ENCODE results near the gene F8A2. TPM values are rescaled to one million over a fixed set of nuclear protein-coding genes. Genes with fewer than 3 reads are reported as not detected.

The F8A2 gene
- total and polyA plus RNA-seq, 2 experiments from 2014 or later: not detected

DNA sequence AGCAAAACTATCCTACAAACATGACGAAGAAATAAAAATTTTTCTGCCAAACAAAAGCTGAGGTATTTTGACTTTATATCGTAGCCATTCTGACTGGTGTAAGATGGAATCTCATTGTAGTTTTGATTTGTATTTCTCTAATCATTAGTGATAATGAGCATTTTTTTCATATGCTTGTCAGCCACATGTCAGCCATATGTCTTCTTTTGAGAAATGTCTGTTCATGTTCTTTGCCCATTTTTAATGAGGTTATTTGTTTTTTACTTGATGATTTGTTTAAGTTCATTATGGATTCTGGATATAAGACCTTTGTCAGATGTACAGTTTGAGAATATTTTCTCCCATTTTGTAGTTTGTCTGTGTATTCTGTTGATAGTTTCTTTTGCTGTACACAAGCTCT lies 24.5 kb downstream of the F8A2 start:
- no peak overlapping the region for H3K4me3 ChIP-seq
- no peak overlapping the region for H3K4me2 ChIP-seq (ENCODE audit: unreplicated experiment)
- no peak overlapping the region for H3K27ac ChIP-seq
- H3K9me2 ChIP-seq (ENCODE audit: insufficient read depth): no peaks in the 10 kb centered on the region
- TF ChIP-seq EZH2 (IDR thresholded peaks at IDR 0.05; ENCODE audit: insufficient read depth, poor library complexity, severe bottlenecking): no peak
- no peak for TF ChIP-seq EZH2phosphoT487 (IDR thresholded peaks at IDR 0.05; ENCODE audit: insufficient read depth, low read depth)
- H2AFZ ChIP-seq: no peak overlapping the region
- H3K27me3 ChIP-seq (replicated peaks; ENCODE audit: insufficient read depth): no peaks in the 10 kb centered on the region
- in situ Hi-C loops (cut with MboI): no loop called here
- no peaks in the 10 kb centered on the region for H3K79me2 ChIP-seq (ENCODE audit: insufficient read depth)
- H3F3A ChIP-seq (ENCODE audit: insufficient read depth): no peaks in the 10 kb centered on the region
- no peak for DNase-seq
- no peaks in the 10 kb centered on the region for H3K4me1 ChIP-seq (ENCODE audit: insufficient read depth)
- WGBS, 2 experiments (ENCODE audit: low coverage in 1 of 2, low lambda C conversion rate in 2 of 2, missing lambda C conversion rate in 2 of 2): 57 to 70% methylated on average over 2 of the region's 2 CpGs
- no peak overlapping the region for H3K9ac ChIP-seq
- H3K9me3 ChIP-seq (ENCODE audit: low read depth): no peaks in the 10 kb centered on the region
- no peaks in the 10 kb centered on the region for H3K36me3 ChIP-seq (ENCODE audit: low read depth)
- H4K20me1 ChIP-seq (ENCODE audit: insufficient read depth): no peaks in the 10 kb centered on the region

DNA sequence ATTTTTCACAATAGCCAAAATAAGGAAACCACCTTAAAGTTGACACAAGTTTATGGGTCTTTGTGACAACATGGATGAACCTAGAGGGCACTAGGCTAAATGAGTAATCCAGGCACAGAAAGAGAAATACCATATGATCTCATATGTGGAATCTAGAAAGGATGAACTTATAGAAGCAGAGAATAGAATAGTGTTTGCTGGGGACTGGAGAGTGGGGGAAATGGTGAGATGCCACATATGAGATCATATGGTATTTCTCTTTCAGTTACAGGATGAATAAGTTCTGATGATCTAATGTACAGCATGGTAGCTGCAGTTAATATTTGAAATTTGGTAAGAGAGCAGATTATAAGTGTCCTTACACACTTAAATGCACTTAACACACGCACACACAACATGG lies 35.9 kb downstream of the F8A2 start:
- DNase-seq: no peak
- no peak for TF ChIP-seq EZH2 (IDR thresholded peaks at IDR 0.05; ENCODE audit: insufficient read depth, poor library complexity, severe bottlenecking)
- no peak for TF ChIP-seq EZH2phosphoT487 (IDR thresholded peaks at IDR 0.05; ENCODE audit: insufficient read depth, low read depth)
- no peaks in the 10 kb centered on the region for H4K20me1 ChIP-seq (ENCODE audit: insufficient read depth)
- no peaks in the 10 kb centered on the region for H3F3A ChIP-seq (ENCODE audit: insufficient read depth)
- H3K4me2 ChIP-seq (ENCODE audit: unreplicated experiment): no peak overlapping the region
- WGBS, 2 experiments (ENCODE audit: low coverage in 1 of 2, low lambda C conversion rate in 2 of 2, missing lambda C conversion rate in 2 of 2): 63 to 80% methylated on average over 1 of the region's 1 CpG
- H3K79me2 ChIP-seq (ENCODE audit: insufficient read depth): no peaks in the 10 kb centered on the region
- H3K9me3 ChIP-seq (ENCODE audit: low read depth): no peaks in the 10 kb centered on the region
- H3K36me3 ChIP-seq (ENCODE audit: low read depth): no peaks in the 10 kb centered on the region
- in situ Hi-C loops (cut with MboI): no loop called here
- H3K9ac ChIP-seq: no peak overlapping the region
- H3K27ac ChIP-seq: no peak overlapping the region
- no peaks in the 10 kb centered on the region for H3K27me3 ChIP-seq (replicated peaks; ENCODE audit: insufficient read depth)
- H3K9me2 ChIP-seq (ENCODE audit: insufficient read depth): no peaks in the 10 kb centered on the region
- no peak overlapping the region for H3K4me3 ChIP-seq
- H2AFZ ChIP-seq: no peak overlapping the region
- no peaks in the 10 kb centered on the region for H3K4me1 ChIP-seq (ENCODE audit: insufficient read depth)

Small RNAs within 50 kb of the gene (microRNA-seq; reads per million reads assigned to microRNA genes)
- not detected for gene MIR1184-2 (ENCODE audit: borderline number of aligned reads)

Small RNAs within 50 kb of the gene (small RNA-seq; reads per million reads assigned to genes)
- gene MIR1184-2 (ENCODE audit: low read depth, low replicate concordance): not detected

Other genes starting within 250 kb of the F8A2 start
- gene VBP1, start 165.6 kb upstream of the F8A2 start, total RNA-seq (2014; rRNA removed; shearing (Covaris generic)): 61.0 and 62.0 TPM in 2 replicates
- 72.7 and 75.2 TPM in 2 replicates for gene VBP1, start 165.6 kb upstream of the F8A2 start, polyA plus RNA-seq (2016; fragmentation: Nextera tagmentation; extraction: Ambion mirVana)
- gene RAB39B, start 117.6 kb upstream of the F8A2 start, total RNA-seq (2014; rRNA removed; shearing (Covaris generic)): 2.0 and 3.1 TPM in 2 replicates
- 1.1 and 1.9 TPM in 2 replicates for gene RAB39B, start 117.6 kb upstream of the F8A2 start, polyA plus RNA-seq (2016; fragmentation: Nextera tagmentation; extraction: Ambion mirVana)
- 0.11 TPM in 1 of 2 replicates, not detected in the other for gene CLIC2, start 47.5 kb upstream of the F8A2 start, total RNA-seq (2014; rRNA removed; shearing (Covaris generic))
- gene CLIC2, start 47.5 kb upstream of the F8A2 start, polyA plus RNA-seq (2016; fragmentation: Nextera tagmentation; extraction: Ambion mirVana): 0.15 and 0.57 TPM in 2 replicates
- 0.32 TPM in 1 of 2 replicates, not detected in the other for gene F8A3, start 76.5 kb downstream of the F8A2 start, total RNA-seq (2014; rRNA removed; shearing (Covaris generic))
- gene F8A3, start 76.5 kb downstream of the F8A2 start, polyA plus RNA-seq (2016; fragmentation: Nextera tagmentation; extraction: Ambion mirVana): 0.14 and 0.16 TPM in 2 replicates
- 0.38 and 0.65 TPM in 2 replicates for gene SPRY3, start 230.5 kb downstream of the F8A2 start, total RNA-seq (2014; rRNA removed; shearing (Covaris generic))
- 0.20 and 0.21 TPM in 2 replicates for gene SPRY3, start 230.5 kb downstream of the F8A2 start, polyA plus RNA-seq (2016; fragmentation: Nextera tagmentation; extraction: Ambion mirVana)
- gene TMLHE, start 230.9 kb downstream of the F8A2 start, total RNA-seq (2014; rRNA removed; shearing (Covaris generic)): 5.9 and 12.0 TPM in 2 replicates
- 10.3 and 11.5 TPM in 2 replicates for gene TMLHE, start 230.9 kb downstream of the F8A2 start, polyA plus RNA-seq (2016; fragmentation: Nextera tagmentation; extraction: Ambion mirVana)

Data from GM23248 (cell line).